ENCODE measurements around the gene H3-3A. TPM values are rescaled to one million over a fixed set of nuclear protein-coding genes. Genes with fewer than 3 reads are reported as not detected.
A peak's percentile ranks its signal among the peaks of the same experiment; 100 is the strongest.

H3-3A gene
- total RNA-seq, 1 donor from 2014 or later = 806 TPM

DNA sequence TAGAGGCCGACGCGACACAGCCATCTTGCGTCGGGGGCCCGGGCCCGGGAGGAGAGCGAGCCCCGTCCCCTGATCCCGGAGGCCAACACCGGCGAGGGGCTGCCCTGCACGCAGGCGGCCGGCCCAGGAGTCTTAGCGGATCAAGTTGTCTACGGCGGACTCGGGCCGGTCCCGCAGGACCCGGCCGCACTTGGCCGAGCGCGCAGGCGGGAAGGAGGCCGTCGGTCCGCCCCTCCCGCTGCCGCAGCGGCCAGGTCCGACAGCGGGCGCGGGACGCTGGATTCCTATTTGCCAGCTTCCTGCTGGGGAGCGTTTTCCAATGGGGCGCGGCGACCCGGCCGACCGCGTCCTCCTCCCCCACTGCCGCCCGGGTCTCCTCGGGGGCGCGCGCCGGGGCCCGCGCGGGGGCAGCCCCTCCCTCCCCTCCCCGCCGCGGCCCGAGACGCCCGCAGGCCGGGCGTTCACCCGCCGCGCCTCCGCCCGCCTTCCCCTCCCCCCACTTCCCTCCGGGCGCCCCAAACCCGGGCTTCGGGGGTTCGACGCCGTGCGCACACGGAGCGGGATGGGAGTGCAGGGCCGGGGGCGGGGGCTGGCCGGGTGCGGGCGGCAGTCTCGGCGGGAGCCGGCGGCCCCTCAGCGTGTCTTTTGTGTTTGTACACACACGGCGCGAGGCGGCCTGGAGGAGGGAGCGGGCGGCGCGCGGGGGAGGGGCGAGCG, 517 bp upstream of the H3-3A start:
- TF ChIP-seq, protein P1, sequence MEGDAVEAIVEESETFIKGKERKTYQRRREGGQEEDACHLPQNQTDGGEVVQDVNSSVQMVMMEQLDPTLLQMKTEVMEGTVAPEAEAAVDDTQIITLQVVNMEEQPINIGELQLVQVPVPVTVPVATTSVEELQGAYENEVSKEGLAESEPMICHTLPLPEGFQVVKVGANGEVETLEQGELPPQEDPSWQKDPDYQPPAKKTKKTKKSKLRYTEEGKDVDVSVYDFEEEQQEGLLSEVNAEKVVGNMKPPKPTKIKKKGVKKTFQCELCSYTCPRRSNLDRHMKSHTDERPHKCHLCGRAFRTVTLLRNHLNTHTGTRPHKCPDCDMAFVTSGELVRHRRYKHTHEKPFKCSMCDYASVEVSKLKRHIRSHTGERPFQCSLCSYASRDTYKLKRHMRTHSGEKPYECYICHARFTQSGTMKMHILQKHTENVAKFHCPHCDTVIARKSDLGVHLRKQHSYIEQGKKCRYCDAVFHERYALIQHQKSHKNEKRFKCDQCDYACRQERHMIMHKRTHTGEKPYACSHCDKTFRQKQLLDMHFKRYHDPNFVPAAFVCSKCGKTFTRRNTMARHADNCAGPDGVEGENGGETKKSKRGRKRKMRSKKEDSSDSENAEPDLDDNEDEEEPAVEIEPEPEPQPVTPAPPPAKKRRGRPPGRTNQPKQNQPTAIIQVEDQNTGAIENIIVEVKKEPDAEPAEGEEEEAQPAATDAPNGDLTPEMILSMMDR (IDR thresholded peaks at IDR 0.05; ENCODE audit: unreplicated experiment) = no peak
- peaks cover 32% of the 10 kb centered on the region for H3K4me1 Mint-ChIP-seq
- peaks cover 23% of the 10 kb centered on the region for H3K36me3 Mint-ChIP-seq
- H3K4me3 Mint-ChIP-seq = peak overlapping the region; percentile 91
- no peaks in the 10 kb centered on the region for H3K9me3 Mint-ChIP-seq
- peak; percentile 69 to 82 for DNase-seq (ENCODE audit: low spot score in 2 of 2, unreplicated experiment in 2 of 2)
- H3K27me3 Mint-ChIP-seq (ENCODE audit: low read depth) = no peaks in the 10 kb centered on the region
- peak overlapping the region; percentile 98 for H3K27ac Mint-ChIP-seq

DNA sequence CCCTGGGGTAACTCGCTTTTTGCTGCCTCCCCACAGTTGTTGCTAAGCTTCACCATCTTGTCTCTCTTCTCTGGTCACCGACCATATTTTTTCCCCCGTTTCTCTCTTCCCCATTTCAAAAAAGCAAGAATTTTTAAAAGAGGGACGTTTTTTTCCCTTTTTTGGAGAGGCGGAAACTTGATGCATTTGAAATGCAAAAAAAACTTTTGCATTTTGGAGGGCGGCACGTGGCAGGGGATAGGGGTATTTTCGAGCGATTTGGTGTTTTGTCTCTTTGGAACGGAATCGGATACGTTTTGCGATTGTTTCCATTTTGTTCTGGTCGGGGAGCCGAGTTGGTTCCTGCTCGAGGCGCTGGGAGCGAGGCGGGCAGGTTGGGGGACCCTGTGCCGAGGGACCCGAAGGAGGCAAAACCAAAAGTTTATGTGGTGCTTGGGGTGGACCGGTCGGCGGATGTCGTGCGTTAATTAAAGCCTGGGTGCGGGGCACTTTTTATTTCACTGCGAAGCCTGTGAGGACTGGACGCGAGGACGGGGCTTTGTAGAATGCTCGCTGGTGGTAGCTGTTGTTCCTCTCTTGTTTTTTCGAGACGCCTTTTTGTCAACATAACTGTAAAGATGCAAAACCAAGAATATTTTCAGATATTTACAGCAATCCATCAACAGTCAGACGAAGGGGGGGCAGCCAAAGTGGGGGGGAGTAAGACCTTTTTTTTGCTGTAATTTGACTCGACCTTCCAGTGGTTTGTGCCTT, 884 bp downstream of the H3-3A start:
- Mint-ChIP-seq H3K4me3 (peak overlapping the region; percentile 100), H3K27ac (peak overlapping the region; percentile 100), H3K36me3 (peaks cover 26% of the 10 kb centered on the region), H3K9me3 (no peaks in the 10 kb centered on the region), H3K4me1 (peaks cover 40% of the 10 kb centered on the region), H3K27me3 (ENCODE audit: low read depth) (no peaks in the 10 kb centered on the region)
- TF ChIP-seq, protein P1 (IDR thresholded peaks at IDR 0.05; ENCODE audit: unreplicated experiment) = no peak
- DNase-seq (ENCODE audit: low spot score in 2 of 2, unreplicated experiment in 2 of 2) = peak in 1 of 2 experiments; percentile 64

DNA sequence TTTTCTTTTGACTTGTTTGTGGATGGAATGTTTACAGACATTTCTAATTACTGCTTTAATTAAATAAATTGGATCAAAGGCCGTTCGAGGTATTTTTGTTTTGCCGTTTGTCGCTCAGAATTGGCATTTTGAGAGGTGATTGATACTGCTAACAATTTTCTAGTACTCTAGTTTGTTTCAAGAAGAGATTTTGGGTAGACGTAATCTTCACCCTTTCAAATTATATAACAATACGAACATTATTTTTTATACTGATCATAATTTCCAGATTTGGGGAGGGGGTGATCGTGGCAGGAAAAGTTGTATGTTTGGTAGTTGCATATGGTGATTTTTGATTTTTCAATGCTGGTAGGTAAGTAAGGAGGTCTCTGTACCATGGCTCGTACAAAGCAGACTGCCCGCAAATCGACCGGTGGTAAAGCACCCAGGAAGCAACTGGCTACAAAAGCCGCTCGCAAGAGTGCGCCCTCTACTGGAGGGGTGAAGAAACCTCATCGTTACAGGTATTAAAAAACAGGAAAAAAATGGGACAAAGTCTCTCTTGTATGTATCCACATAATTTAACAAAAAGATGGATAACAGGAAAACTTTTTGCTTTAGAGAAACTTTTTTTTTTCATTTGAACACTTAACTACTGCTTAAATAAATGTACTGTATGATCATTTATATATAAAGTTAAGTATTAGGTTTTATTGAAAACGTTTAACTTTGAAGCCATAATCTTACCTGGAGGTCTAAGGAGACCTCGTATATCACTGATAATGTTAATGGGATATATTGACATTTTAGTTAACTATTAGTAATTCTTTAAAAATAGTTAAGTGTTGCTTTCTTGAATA, 1.7 kb downstream of the H3-3A start:
- Mint-ChIP-seq H3K4me3 (peak overlapping the region; percentile 100), H3K36me3 (peaks cover 26% of the 10 kb centered on the region), H3K4me1 (peaks cover 44% of the 10 kb centered on the region), H3K27ac (peak overlapping the region; percentile 100), H3K27me3 (ENCODE audit: low read depth) (no peaks in the 10 kb centered on the region), H3K9me3 (no peaks in the 10 kb centered on the region)
- TF ChIP-seq, protein P1 (IDR thresholded peaks at IDR 0.05; ENCODE audit: unreplicated experiment) = peak; percentile 92
- no peak for DNase-seq (ENCODE audit: low spot score in 2 of 2, unreplicated experiment in 2 of 2)

DNA sequence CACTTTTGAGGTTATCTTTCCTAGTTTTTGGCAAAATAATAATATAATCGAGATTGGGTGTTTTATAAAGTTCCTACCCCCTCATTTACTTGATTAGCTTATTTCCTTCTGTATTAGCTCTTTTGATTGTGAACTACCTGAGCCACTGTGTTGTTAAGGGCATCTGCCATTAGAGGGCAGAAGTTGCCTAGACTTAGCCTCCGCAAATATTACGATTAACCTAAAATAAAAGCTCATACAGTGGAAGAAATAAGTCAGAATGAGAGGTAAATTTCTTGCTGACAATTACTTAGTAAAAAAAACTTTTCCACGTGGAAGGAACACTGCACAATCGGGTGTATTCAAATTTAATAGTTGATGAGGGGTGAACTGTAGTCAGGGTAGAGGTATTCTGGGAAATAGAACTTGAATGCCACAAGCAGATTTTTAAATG, 2.3 kb downstream of the H3-3A start:
- Mint-ChIP-seq H3K36me3 (peaks cover 22% of the 10 kb centered on the region), H3K27ac (peak overlapping the region; percentile 90), H3K27me3 (ENCODE audit: low read depth) (no peaks in the 10 kb centered on the region), H3K4me1 (peaks cover 45% of the 10 kb centered on the region), H3K9me3 (no peaks in the 10 kb centered on the region), H3K4me3 (peak overlapping the region; percentile 100)
- no peak for DNase-seq (ENCODE audit: low spot score in 2 of 2, unreplicated experiment in 2 of 2)
- TF ChIP-seq, protein P1 (IDR thresholded peaks at IDR 0.05; ENCODE audit: unreplicated experiment) = no peak

DNA sequence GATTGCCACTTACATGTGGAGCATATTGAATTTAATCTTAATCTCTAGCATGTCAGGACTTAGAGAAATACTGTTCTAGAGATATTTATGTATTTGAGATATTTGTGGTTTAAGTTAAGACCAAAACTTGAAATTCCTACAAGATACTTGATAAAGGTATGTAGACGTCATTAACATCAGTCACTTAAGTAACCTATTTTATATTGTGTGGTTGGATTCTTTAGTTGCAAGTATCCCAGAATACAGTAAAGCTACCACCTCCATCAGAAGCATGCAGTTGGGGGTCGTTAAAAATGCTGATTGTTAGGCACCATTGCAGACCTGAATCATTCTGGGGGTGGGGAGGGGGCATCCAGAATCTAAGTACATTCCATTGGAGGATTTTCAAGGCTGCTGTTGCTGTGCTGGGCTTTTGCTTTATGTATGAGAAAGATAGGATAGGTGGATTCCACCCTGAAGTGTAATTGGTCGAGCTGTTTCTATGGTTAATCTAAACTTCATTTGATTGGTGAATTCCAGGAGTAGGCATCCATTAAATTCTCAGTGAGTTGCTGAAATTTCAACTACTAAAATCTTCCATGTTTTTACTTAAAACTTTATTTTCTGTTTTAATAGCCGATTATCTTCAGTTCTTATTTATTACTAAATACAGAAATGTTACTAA, 4.0 kb downstream of the H3-3A start:
- Mint-ChIP-seq H3K27ac (peak overlapping the region; percentile 86), H3K9me3 (no peaks in the 10 kb centered on the region)

More for the DNA sequence above, 4.0 kb downstream of the H3-3A start:
- H3K27me3 Mint-ChIP-seq (ENCODE audit: low read depth) = no peaks in the 10 kb centered on the region
- DNase-seq (ENCODE audit: low spot score in 2 of 2, unreplicated experiment in 2 of 2) = no peak
- H3K4me1 Mint-ChIP-seq = peaks cover 36% of the 10 kb centered on the region
- peak overlapping the region; percentile 100 for H3K4me3 Mint-ChIP-seq
- TF ChIP-seq, protein P1 (IDR thresholded peaks at IDR 0.05; ENCODE audit: unreplicated experiment) = no peak
- peaks cover 31% of the 10 kb centered on the region for H3K36me3 Mint-ChIP-seq
